HCT116 (cell line): ENCODE results near the gene SORT1.
"Not testable (repeated sequence)": the region's sequence is repeated elsewhere in the genome, so short reads cannot be mapped to it uniquely, and the experiment has no call there.

Experiments
- ATF3 ChIP-seq: IDR thresholded peaks from 2 replicates; pipeline ENCODE4 v1.6.1; 2012
- CTCF ChIP-seq, 3 experiments: fragments of 200-600 bp in 1 of 3; sonication (generic) in 1 of 3; IDR thresholded peaks in 2 of 3; conservative IDR thresholded peaks in 1 of 3; 2 replicates each; pipeline ENCODE4 v1.5.1; 2012 to 2017; ENCODE audit warnings: low read depth in 2 of 3, low read length in 2 of 3, antibody characterized with exemption in 1 of 3, borderline replicate concordance in 1 of 3, control low read depth in 1 of 3, mild to moderate bottlenecking in 1 of 3, mixed read lengths in 1 of 3, mixed run types in 1 of 3, moderate library complexity in 1 of 3; ENCODE audit not compliant: insufficient read depth in 1 of 3
- EZH2 ChIP-seq: fragments of 200-600 bp; sonication (generic); IDR thresholded peaks from 2 replicates; pipeline ENCODE4 v1.6.1; 2017; ENCODE audit warnings: antibody characterized with exemption, mixed run types
- EZH2phosphoT487 ChIP-seq: fragments of 200-600 bp; IDR thresholded peaks from 2 replicates; pipeline ENCODE4 v1.6.1; 2018; ENCODE audit warnings: antibody characterized with exemption, borderline replicate concordance
- POLR2A ChIP-seq: IDR thresholded peaks from 2 replicates; pipeline ENCODE4 v1.7.0; 2011; ENCODE audit warnings: borderline replicate concordance; ENCODE audit not compliant: insufficient read depth, insufficient read length; ENCODE audit errors: extremely low read depth
- POLR2AphosphoS5 ChIP-seq: IDR thresholded peaks from 2 replicates; pipeline ENCODE4 v1.6.1; 2011; ENCODE audit warnings: mild to moderate bottlenecking, low read depth, low read length, moderate library complexity
- RAD21 ChIP-seq: IDR thresholded peaks from 2 replicates; pipeline ENCODE4 v1.6.1; 2012; ENCODE audit warnings: low read depth, mild to moderate bottlenecking
- REST ChIP-seq: IDR thresholded peaks from 2 replicates; pipeline ENCODE4 v1.6.1; 2012; ENCODE audit warnings: low read depth
- ZBTB33 ChIP-seq: IDR thresholded peaks from 2 replicates; pipeline ENCODE4 v1.6.1; 2011; ENCODE audit warnings: mild to moderate bottlenecking, low read length, moderate library complexity; ENCODE audit not compliant: insufficient replicate concordance; ENCODE audit errors: extremely low read depth

- TF ChIP-seq CTCF (IDR thresholded peaks at IDR 0.05 in 2 of 3, conservative IDR thresholded peaks at IDR 0.05 in 1 of 3; ENCODE audit: borderline replicate concordance in 1 of 3, insufficient read depth in 1 of 3, low read depth in 2 of 3, low read length in 2 of 3); EZH2phosphoT487; EZH2; ZBTB33; REST; ATF3; POLR2AphosphoS5; RAD21; POLR2A: not testable (repeated sequence)
These were observed 2.5 kb downstream of the SORT1 start for GRCh38 chr1:109395282-109395599.
